HG03159 (cell line): ENCODE measurements around the gene F10.

Source experiments
- ATAC-seq: cut with Tn5 transposase; IDR thresholded peaks from one replicate; pipeline ENCODE4 v1.9.1; 2021; ENCODE audit warnings: mild to moderate bottlenecking, moderate library complexity; ENCODE audit not compliant: unreplicated experiment

Gene F10

DNA sequence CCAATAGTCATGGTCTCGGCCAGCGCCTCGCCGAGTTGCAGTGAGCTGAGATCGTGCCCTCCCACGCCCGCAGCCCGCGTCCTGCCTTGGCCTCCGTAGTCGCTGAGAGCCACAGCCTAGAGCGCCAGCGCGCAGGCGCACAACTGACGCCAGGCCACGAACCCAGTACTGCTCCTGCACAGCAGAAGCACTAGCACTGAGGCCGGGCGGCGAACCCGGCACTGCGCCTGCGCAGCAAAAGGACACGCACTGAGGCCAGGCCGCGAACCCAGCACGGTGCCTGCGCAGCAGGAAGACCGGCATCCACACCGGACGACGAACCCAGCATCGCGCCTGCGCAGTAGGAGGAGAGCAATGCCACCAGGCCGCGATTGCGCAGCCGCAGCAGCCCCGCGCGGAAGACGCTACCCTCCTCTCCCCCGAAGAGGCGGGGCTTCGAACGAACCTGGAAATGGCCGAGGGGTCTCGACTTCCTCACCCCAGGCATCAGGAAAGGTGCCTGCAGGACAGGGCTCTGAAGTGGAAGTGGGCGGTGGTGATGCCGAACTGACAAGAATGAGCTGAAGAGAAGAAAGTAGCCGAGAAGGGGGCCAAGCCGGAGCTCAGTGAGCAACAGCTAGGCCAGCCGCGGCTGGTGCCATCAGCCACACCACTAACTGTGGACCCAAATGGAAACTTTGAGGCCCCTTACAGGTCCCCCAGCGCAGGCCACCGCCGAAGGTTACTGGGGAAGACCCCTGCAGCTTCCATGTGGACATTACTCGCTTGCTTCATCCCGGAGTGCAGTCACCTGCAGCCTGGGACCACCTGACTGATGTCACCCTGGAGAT is 7.5 kb downstream of the F10 start:
- ATAC-seq = no peak

DNA sequence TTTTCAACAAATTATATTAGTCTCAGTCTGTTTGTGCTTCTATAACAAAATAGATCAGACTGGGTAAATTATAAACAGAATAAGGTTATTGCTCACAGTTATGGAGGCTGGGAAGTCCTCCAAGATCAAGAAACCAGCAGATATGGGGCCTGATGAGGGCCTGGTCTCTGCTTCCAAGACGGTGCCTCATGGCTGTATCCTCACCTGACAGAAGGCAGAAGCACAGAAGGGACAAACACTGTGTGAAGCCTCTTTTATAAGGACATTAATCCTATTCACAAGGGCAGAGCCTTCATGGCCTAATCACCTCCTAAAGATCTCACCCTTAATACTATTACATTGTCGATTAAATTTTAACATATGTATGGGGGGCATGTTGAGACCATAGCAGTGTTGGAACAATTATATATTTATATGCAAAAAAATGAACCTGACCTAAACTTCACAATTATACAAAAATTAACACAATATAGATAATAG is 12.7 kb downstream of the F10 start:
- no peak for ATAC-seq

DNA sequence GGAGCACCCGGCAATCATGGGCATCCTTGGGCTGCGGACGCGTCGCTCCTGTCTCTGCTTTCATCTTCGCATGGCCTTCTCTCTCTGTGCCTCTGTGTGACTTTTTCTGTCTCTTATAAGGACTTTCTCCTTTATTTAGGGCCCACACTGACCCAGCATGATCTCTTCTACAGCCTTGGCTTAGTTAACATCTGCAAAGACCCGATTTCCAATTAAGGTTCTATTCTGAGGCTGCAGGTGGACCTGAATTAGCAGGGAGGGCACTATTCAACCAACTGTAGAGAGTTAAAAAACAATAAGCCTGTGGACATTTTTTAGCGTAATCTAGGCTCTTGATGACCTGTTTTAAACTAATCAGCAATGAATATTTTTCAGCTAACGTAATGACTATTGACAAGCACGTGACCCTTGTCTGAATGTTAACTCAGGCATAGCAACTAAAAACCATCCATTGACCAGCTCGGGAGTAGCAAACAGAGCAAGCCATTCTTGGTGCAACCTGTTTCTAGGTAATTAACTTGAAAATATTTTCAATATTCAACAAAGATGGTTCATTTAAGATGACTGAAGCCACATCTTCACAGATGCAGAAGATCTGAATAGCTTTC is 15.2 kb downstream of the F10 start:
- no peak for ATAC-seq

DNA sequence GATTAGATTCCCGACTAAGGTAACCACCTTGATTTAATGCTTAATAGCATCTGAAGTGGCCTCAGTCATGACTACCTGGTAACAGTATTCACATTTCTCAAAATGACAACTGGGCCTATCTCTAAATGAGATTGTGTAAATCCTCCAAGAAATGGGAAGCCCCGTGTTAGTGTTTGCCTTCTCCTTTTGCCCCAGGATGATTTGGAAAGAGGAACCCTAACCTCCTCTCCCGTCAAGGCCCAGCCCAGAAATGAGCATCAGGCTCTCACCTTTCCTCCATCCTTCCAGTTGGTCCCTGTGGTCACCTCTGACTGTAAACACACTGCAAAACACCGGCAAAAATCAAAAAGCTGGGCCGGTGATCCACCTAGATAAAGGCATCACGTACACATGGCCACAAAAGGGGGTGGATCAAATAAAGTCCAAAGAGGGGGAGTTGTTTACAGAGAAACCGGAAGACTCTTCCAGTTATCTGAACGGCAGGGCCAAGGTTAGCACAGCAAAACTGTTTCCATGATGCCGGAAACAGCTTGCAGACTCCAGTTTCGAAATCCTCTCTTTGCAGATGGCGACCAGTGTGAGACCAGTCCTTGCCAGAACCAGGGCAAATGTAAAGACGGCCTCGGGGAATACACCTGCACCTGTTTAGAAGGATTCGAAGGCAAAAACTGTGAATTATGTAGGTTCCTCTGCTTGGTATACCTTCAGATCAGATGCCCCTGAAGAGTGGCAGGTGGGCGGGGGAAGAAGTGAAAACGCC is 16.4 kb downstream of the F10 start:
- no peak for ATAC-seq

DNA sequence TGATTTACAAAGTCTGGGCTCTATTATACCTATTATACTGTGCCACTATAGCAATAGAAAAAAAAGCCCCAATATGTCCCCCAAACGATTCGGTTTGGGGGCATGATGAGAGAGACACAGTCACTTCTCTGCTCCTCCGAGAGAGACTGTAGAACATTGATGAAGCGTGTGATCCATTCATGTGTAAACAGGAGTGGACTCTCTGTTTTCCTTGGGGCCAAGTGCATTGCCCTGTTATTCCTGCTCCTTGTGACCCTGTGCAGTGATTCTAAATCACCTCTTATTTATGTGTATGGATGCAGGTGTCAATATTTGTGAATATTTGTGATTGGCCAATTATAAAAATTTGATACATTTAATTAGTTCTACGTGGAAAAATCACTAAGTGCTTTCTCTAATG is 17.0 kb downstream of the F10 start:
- ATAC-seq = no peak

DNA sequence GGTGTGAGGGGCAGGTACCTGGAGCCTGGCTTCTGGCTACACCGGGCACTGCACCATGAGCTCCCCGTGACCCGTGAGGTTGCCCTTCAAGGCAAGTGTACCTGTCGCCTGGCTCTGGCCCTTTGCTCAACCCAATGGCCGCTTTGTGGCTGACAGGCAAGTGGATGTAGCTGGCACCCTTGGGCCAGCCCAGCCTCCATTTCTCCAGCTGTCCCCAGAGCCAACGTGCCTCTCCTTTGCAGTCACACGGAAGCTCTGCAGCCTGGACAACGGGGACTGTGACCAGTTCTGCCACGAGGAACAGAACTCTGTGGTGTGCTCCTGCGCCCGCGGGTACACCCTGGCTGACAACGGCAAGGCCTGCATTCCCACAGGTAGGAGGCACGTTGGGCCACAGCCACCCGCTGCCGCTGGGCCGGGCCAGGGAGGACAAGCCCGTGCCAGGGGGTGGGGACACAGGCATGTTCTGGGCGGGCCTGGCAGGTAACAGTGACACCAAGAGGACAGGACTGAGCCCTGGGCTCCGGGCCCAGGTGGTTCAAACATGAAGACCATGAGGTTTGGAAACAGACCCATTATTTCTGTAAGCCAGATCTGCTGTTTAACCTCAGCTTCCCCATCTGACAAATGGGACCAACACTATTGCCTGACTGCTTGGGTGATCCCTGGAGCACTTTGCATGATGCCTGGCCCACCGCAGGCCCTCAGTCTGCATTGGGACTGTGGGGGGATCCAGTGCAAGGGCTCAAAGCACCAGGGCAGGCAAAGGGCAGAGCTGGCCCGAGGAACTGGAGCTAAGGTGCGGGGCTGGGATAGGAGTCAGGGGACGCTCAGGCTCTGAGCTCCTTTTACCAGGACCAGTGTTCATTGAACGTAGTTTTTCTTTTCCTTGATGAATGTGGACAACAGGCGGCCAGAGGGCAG is 18.3 kb downstream of the F10 start:
- ATAC-seq = no peak

DNA sequence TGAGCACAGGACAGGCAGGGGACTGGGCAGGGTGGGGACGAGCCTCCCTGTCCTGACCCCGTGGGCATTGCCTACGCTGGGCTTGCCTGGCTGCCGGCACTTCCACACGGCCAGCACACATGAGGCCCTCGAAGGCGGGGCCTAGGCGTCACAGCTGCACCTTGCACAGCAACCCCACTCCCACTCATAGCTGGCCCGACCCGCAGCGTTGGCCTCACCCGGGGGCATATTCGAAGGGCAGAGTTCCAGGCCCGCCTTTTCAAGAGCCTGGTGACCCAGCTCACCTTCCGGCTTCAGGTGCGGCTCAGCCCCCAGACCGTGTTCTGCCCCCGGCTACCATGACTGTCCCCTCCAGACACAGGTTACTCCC is 19.0 kb downstream of the F10 start:
- ATAC-seq = no peak

DNA sequence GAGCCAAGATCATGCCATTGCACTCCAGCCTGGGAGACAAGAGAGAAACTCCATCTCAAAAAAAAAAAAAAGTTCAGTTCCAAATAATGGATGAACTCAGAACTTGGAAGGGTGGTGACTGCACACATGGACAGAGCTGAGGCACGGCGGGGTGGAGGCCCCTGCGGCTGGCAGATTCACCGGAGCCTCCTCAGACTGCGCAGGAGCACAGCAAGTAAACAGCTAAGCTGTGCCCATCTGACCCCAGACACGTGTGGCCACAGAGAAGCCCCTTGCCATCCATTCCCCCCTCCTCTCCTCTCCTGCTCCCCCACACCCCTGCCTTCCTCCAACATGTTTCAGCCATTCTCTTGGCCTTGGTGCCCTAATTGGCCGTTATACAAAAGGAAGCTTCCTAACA is 20.3 kb downstream of the F10 start:
- no peak for ATAC-seq

DNA sequence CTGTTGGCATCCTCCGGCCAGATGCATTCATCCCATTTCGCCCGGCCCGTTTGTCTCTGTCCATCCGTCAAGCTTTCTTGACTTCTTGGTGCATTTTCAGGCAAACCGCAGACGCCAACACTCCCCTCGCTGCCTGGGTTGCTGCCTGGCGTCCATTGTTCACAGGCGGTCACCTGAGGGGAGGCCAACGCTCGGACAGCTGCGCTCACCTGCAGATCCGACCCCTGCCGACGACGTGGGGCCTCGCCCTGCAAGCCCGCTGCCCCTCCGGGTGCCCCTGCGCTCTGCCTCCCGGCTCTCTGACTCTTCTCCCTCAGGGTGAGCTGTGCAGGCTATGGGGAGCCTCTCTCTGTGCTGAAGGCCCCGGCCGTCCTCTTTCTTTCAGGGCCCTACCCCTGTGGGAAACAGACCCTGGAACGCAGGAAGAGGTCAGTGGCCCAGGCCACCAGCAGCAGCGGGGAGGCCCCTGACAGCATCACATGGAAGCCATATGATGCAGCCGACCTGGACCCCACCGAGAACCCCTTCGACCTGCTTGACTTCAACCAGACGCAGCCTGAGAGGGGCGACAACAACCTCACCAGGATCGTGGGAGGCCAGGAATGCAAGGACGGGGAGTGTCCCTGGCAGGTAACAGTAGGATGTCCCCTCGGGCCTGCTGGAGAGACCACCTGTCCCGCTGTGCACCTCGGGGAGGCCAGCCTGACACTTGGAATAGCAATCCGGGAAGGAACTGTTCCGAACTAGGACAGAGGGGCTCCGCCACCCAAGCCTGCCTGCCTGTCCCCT is 21.1 kb downstream of the F10 start:
- ATAC-seq = no peak

DNA sequence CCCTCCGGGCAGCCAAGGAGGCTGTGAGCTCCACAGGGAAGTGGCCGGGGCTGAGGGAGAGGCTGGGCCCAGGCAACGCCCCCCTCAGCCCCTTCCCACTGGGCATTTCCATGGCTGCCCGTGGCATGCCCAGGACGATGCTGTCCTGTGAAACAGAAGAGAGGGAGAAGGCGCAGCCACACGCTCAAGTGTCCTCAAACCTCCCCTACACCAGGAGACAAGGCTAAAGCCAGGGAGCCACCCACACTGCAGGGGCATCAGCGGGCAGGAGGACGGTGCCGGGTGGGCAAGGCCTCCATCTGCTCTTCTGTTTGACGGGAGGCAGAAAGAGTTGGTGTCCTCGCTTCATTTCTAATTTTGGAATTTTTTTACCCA is 21.6 kb downstream of the F10 start:
- no peak for ATAC-seq

DNA sequence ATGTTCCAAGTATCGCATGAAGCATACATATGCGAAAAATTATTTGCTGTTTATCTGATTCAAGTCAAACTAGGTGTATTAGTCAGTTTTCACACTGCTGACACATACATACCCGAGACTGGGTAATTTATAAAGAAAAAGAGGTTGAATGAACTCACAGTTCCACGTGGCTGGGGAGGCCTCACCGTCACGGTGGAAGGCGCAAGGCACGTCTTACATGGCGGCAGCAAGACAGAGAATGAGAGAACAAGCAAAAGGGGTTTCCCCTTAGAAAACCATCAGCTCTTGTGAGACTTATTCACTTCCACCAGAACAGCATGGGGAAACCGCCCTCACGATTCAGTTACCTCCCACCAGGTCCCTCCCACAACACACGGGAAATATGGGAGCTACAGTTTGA is 22.9 kb downstream of the F10 start:
- no peak for ATAC-seq

DNA sequence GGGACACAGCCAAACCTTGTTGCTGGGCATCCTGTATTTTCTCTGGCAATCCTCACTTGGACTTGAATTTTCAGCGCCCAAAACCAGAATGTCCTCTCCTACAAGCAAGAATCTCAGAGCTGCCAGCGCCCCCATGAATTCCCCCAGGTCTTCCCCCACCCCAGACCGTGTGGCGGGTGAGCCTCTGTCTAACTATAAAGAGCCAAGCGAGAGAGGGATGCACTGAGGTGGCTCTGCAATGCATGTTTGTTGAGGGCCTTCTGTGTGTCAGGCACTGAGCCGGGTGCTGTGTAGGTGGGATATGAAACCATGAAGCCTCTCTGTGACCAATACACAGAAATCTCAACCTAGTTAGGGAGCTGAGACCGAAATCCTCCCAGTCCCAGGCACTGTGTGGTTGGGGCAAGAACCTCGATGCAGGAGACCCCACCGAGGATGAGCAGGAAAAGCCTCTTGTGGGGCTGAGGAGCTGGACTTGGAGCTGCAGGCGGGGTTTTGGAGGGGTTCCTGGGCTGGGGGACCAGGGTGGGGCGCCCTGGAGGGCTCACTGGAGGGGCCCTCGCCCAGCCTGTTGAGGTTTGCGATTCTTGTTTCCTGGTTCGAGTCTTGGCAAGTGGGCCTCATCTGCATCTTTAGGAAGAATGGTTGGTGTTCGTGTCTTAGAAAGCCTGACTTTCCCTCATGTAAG is 23.5 kb downstream of the F10 start:
- ATAC-seq = no peak

DNA sequence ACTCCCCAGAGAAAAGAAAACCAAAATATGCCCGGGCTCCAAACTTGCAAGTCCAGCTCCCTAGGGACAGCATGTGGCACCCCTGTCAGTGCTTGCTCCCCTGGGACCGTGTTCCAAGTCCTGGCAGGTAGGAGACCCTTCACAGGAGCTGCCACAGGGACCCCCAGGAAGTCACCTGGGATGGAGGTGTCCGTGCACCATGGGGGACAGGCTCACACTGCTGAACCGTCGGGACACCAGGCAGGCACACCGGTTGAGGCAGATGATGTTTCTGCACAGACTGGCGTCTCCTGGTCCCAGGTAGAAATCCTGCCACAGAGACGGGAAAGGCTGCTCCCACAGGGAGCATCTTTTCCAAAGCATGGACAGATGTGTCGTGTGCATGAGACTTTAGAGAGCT is 24.2 kb downstream of the F10 start:
- no peak for ATAC-seq

DNA sequence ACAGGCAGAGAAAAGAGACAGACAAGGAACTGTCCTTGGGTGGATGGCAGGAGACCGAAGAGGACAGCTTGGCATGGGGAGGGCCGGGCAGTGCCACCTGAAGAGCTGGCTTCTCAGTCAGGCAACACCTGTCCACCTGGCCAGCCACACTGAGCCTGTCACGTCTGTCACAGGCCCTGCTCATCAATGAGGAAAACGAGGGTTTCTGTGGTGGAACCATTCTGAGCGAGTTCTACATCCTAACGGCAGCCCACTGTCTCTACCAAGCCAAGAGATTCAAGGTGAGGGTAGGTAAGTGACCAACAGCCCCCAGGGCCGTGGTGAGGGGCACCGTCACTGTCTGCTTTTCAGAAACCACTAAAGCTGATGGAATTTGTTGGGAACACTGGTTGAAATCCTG is 24.6 kb downstream of the F10 start:
- no peak for ATAC-seq

DNA sequence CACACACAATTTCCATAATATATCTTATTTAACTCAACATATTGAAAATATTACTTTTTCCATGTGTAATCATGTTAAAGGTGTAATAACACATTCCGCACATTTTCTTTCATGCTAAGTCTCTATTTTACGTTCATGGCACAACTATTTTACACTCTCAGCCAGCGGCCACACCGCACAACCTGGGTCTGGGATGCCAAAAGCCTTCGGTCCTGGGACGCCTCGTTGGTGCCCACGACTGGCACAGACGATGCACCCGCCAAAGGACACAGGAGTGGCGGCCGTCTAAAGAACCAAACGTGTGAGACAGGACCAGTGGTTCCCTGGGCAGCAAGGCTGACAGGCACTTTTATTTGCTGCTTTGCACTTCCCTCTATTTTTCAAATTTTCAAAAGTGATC is 25.8 kb downstream of the F10 start:
- no peak for ATAC-seq

DNA sequence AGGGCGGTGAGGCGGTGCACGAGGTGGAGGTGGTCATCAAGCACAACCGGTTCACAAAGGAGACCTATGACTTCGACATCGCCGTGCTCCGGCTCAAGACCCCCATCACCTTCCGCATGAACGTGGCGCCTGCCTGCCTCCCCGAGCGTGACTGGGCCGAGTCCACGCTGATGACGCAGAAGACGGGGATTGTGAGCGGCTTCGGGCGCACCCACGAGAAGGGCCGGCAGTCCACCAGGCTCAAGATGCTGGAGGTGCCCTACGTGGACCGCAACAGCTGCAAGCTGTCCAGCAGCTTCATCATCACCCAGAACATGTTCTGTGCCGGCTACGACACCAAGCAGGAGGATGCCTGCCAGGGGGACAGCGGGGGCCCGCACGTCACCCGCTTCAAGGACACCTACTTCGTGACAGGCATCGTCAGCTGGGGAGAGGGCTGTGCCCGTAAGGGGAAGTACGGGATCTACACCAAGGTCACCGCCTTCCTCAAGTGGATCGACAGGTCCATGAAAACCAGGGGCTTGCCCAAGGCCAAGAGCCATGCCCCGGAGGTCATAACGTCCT is 26.4 kb downstream of the F10 start:
- no peak for ATAC-seq

DNA sequence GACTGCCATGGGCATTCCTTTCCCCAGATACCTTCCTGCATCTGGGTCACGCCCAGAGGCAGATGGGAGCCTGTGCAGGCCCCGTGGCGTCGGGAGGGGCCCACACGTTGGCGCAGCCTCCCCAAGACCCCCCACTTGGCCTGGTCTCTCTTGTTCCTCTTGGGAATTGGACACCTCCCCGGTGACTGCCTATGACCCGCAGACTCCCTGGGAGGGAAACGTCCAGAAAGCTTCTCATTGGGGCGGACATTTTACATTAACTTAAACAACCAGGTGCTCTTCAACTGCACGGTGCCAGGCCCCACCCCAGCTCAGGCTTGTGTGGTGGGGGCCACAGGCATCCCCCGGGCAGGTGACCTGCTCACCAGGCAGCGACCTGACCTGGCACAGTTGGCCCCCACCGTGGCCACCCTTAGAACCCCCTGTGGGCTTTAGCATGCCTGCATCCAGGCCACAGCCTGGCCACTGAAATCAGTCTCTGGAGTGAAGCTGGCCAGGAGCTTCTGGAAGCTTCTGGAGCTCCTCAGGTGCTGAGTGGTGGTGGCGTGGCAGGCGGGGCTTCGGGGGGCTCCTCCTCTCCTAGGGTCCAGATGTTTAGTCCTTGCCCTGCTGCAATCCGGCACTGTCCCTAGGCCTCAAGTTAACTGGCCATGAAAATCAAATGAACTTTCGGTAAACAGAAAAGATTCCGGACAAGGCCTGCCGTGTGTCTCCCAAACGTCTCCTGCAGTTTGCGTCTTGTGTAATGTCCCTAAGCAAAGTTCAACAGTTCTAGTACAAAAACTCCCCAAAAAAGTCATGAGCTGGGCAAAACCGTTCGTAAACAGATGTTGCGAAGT is 27.3 kb downstream of the F10 start:
- no peak for ATAC-seq
